IMR-90 (cell line): Measurements from ENCODE around the gene RNF145.

Source experiments
- CTCF ChIP-seq: conservative IDR thresholded peaks from 2 replicates; pipeline ENCODE4 v1.5.1; 2012; ENCODE audit warnings: mild to moderate bottlenecking, low read depth, low read length, improper control_type of control experiment
- MXI1 ChIP-seq: IDR thresholded peaks from 2 replicates; pipeline ENCODE4 v1.6.1; 2012; ENCODE audit warnings: low read depth, mild to moderate bottlenecking, low read length, moderate library complexity, borderline replicate concordance
- POLR2A ChIP-seq: IDR thresholded peaks from 2 replicates; pipeline ENCODE4 v1.6.1; 2012; ENCODE audit warnings: mild to moderate bottlenecking, low read depth, low read length
- RAD21 ChIP-seq: IDR thresholded peaks from 2 replicates; pipeline ENCODE4 v1.6.1; 2012; ENCODE audit warnings: low read length, improper control_type of control experiment
- RFX5 ChIP-seq: IDR thresholded peaks from 2 replicates; pipeline ENCODE4 v1.8.0; 2012; ENCODE audit warnings: low read depth, mild to moderate bottlenecking, low read length, moderate library complexity
- SMC3 ChIP-seq: fragments of 150-350 bp; IDR thresholded peaks from 2 replicates; pipeline ENCODE4 v1.6.1; 2016; ENCODE audit warnings: low read depth, mild to moderate bottlenecking, antibody characterized with exemption, low read length, moderate library complexity

DNA sequence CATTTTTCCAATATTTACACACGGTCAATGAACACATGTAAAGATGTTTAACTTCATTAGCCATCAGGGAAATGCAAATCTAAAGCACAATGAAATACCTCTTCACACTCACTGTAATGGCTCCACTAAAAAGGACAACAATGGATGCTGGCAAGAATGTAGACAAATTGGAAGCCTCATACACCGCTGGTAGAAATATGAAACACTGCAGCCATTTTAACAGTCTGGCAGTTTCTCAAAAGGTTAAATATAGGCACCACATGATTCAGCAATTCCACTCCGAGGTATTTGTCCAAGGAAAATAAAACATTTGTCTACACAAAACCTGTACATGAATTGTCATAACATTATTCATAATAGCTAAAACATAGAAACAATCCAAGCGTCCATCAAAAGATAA lies 20.0 kb downstream of the RNF145 start:
- no peak for TF ChIP-seq RFX5
- TF ChIP-seq POLR2A: no peak
- TF ChIP-seq CTCF: no peak
- TF ChIP-seq RAD21: no peak
- no peak for TF ChIP-seq MXI1
- no peak for TF ChIP-seq SMC3
